DMS79 treated with DMSO at 0.1 percent for 48 hours (cell line): ENCODE results near the gene GMCL2.

ENCODE experiments used
- DNase-seq: peaks from one replicate; lab custom pipeline; 2025; lab: John Stamatoyannopoulos, UW

The GMCL2 gene

GRCh38 chr5:178137991-178138390, 49.2 kb downstream of the GMCL2 start:
- no peak for DNase-seq

GRCh38 chr5:178136990-178137389, 50.2 kb downstream of the GMCL2 start:
- no peak for DNase-seq
